HG03039 (cell line): ENCODE results near the gene TAAR5.
"Not testable (repeated sequence)": the region's sequence is repeated elsewhere in the genome, so short reads cannot be mapped to it uniquely, and the experiment has no call there.

Experiments used
- ATAC-seq: cut with Tn5 transposase; IDR thresholded peaks from one replicate; pipeline ENCODE4 v1.9.1; 2021; ENCODE audit warnings: mild to moderate bottlenecking, moderate library complexity; ENCODE audit not compliant: unreplicated experiment

TAAR5 gene

GRCh38 chr6:132571774-132572173, 17.8 kb downstream of the TAAR5 start:
- ATAC-seq: no peak

GRCh38 chr6:132570221-132570777, 19.2 kb downstream of the TAAR5 start, which contains the start of gene TAAR6:
TAAR6 (plus strand) TSS chr6:132570322; CDS start chr6:132570322, 0 bp downstream.
- ATAC-seq: no peak

- no peak for ATAC-seq
Observed at GRCh38 chr6:132569170-132569569, 20.4 kb downstream of the TAAR5 start.

- ATAC-seq: no peak
Observed at GRCh38 chr6:132568611-132569010, 20.9 kb downstream of the TAAR5 start.

- no peak for ATAC-seq
Observed at GRCh38 chr6:132567566-132567965, 22.0 kb downstream of the TAAR5 start.

GRCh38 chr6:132566404-132566803, 23.1 kb downstream of the TAAR5 start:
- ATAC-seq: no peak

GRCh38 chr6:132560087-132560486, 29.5 kb downstream of the TAAR5 start:
- not testable (repeated sequence) for ATAC-seq

GRCh38 chr6:132552372-132552771, 37.2 kb downstream of the TAAR5 start, which contains the start of gene TAAR8:
TAAR8 (plus strand) TSS chr6:132552672; CDS start chr6:132552693, 21 bp downstream.
- no peak for ATAC-seq

- no peak for ATAC-seq
Observed at GRCh38 chr6:132551214-132551613, 38.3 kb downstream of the TAAR5 start.

- ATAC-seq: no peak
Observed at GRCh38 chr6:132548746-132549463, 40.6 kb downstream of the TAAR5 start.

GRCh38 chr6:132544826-132545225, 44.7 kb downstream of the TAAR5 start:
- ATAC-seq: no peak
